Vagina (tissue), 2 donors: ENCODE data around the gene RNF187.

Source experiments
- POLR2A ChIP-seq, 2 donors: fragments of 450-650 bp; IDR thresholded peaks; one replicate each; pipeline ENCODE4 v1.6.1; 2017; ENCODE audit warnings: antibody characterized with exemption in 2 of 2, mild to moderate bottlenecking in 2 of 2, moderate library complexity in 2 of 2
- TF ChIP-seq, protein P1 (sequence below), 3 experiments: fragments of 450-650 bp in 2 of 3; fragments of 200-600 bp in 1 of 3; sonication (generic) in 1 of 3; IDR thresholded peaks; one replicate each; pipeline ENCODE4 v1.5.1; 2017 to 2019; ENCODE audit warnings: antibody characterized with exemption in 3 of 3, mild to moderate bottlenecking in 2 of 3, moderate library complexity in 2 of 3

DNA sequence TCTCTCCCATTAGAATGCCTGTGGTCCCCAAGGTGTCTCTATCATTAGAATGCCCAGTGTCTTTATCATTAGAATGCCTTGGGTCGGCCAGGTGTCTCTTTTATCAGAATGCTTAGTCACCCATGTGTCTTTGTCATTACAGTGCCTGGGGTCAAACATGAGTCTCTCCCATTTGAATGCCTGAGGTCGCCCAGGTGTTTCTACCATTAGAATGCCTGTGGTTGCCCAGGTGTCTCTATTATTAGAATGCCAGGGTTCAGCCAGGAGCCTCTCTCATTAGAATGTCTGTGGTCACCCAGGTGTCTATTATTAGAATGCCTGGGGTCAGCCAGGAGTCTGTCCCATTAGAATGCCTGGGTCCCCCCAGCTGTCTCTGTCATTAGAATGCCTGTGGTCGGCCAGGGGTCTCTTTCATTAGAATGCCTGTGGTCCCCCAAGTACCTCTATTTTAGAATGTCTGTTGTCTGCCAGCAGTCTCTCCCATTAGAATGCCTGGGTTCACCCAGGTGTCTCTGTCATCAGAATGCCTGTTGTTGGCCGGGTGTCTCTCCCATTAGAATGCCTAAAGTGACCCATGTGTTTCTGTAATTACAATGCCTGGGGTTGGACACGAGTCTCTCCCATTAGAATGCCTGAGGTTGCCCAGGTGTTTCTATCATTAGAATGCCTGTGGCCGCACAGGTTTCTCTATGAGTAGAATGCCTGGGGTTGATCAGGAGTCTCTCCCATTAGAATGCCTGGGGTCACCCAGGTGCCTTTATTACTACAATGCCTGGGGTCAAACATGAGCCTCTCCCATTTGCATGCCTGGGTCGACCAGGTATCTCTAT is 57.1 kb downstream of the RNF187 start:
- TF ChIP-seq, protein P1, sequence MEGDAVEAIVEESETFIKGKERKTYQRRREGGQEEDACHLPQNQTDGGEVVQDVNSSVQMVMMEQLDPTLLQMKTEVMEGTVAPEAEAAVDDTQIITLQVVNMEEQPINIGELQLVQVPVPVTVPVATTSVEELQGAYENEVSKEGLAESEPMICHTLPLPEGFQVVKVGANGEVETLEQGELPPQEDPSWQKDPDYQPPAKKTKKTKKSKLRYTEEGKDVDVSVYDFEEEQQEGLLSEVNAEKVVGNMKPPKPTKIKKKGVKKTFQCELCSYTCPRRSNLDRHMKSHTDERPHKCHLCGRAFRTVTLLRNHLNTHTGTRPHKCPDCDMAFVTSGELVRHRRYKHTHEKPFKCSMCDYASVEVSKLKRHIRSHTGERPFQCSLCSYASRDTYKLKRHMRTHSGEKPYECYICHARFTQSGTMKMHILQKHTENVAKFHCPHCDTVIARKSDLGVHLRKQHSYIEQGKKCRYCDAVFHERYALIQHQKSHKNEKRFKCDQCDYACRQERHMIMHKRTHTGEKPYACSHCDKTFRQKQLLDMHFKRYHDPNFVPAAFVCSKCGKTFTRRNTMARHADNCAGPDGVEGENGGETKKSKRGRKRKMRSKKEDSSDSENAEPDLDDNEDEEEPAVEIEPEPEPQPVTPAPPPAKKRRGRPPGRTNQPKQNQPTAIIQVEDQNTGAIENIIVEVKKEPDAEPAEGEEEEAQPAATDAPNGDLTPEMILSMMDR (IDR thresholded peaks at IDR 0.05) = no peak
- TF ChIP-seq POLR2A (IDR thresholded peaks at IDR 0.05) = no peak
